Spleen (tissue), 7 donors: ENCODE data around the gene PDE6G.

Source experiments
- POLR2A ChIP-seq, 3 donors: fragments of 450-650 bp; IDR thresholded peaks; one replicate each; pipeline ENCODE4 v1.5.1; 2017; ENCODE audit warnings: antibody characterized with exemption in 3 of 3, mild to moderate bottlenecking in 1 of 3
- POLR2AphosphoS5 ChIP-seq, 3 donors: sonication (generic); formaldehyde crosslinking; IDR thresholded peaks; one replicate each; pipeline ENCODE4 v1.5.1; 2017; ENCODE audit warnings: antibody characterized with exemption in 3 of 3
- TF ChIP-seq, protein P1 (sequence below), 11 experiments: fragments of 200-600 bp in 7 of 11; fragments of 450-650 bp in 4 of 11; sonication (generic) in 4 of 11; IDR thresholded peaks in 8 of 11; conservative IDR thresholded peaks in 3 of 11; 1 replicate in 7 of 11; 2 replicates in 4 of 11; pipeline versions ENCODE4 v1.4.0 to v1.8.0; 2016 to 2021; ENCODE audit warnings: antibody characterized with exemption in 11 of 11, inconsistent platforms in 4 of 11, mild to moderate bottlenecking in 1 of 11
- donor health status: DM: no; HTN: no; CAD: no; lungs with moderate emphysema.
- donor health status: DM: no; HTN: no; CAD: no.
- donor health status: DM: no; HTN: no; CAD: no.

DNA sequence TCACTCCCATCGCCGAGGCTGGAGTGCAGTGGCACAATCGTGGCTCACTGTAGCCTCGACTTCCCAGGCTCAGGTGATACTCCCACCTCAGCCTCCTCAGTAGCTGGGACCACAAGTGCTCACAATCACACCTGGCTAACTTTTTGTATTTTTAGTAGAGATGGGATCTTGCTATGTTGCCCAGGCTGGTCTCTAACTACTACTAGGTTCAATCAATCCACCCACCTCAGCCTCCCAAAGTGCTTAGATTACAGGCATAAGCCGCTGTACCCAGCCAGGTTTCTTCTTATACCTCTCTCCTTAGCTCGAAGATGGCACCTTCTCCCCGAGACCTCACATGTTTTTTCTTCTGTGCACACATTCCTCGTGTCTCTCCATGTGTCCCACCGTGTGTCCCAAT lies 16.3 kb downstream of the PDE6G start:
- TF ChIP-seq, protein P1, sequence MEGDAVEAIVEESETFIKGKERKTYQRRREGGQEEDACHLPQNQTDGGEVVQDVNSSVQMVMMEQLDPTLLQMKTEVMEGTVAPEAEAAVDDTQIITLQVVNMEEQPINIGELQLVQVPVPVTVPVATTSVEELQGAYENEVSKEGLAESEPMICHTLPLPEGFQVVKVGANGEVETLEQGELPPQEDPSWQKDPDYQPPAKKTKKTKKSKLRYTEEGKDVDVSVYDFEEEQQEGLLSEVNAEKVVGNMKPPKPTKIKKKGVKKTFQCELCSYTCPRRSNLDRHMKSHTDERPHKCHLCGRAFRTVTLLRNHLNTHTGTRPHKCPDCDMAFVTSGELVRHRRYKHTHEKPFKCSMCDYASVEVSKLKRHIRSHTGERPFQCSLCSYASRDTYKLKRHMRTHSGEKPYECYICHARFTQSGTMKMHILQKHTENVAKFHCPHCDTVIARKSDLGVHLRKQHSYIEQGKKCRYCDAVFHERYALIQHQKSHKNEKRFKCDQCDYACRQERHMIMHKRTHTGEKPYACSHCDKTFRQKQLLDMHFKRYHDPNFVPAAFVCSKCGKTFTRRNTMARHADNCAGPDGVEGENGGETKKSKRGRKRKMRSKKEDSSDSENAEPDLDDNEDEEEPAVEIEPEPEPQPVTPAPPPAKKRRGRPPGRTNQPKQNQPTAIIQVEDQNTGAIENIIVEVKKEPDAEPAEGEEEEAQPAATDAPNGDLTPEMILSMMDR (IDR thresholded peaks at IDR 0.05 in 8 of 11, conservative IDR thresholded peaks at IDR 0.05 in 3 of 11): no peak
- TF ChIP-seq POLR2A (IDR thresholded peaks at IDR 0.05) (no peak), POLR2AphosphoS5 (IDR thresholded peaks at IDR 0.05) (no peak)
